Right atrium auricular region (tissue), 2 donors: ENCODE measurements around the gene VTA1. TPM values are rescaled to one million over a fixed set of nuclear protein-coding genes. Genes with fewer than 3 reads are reported as not detected.
"Not testable (repeated sequence)": the region's sequence is repeated elsewhere in the genome, so short reads cannot be mapped to it uniquely, and the experiment has no call there.

Experiments
- DNase-seq: peaks from one replicate; pipeline ENCODE4 v3.0.0-alpha.2; 2019; ENCODE audit warnings: low spot score
- H3K27ac ChIP-seq, 2 donors: fragments of 200-600 bp; sonication (generic); 1 replicate in 1 of 2; 2 replicates in 1 of 2; pipeline ENCODE4 v1.5.1; 2016 to 2019
- H3K27me3 ChIP-seq, 2 donors: fragments of 200-600 bp; sonication (generic); one replicate each; pipeline versions ENCODE4 v1.5.1 to v1.6.0; 2017 to 2019
- H3K36me3 ChIP-seq: fragments of 200-600 bp; sonication (generic); one replicate; pipeline ENCODE4 v1.5.1; 2016
- H3K4me1 ChIP-seq, 2 donors: fragments of 200-600 bp; sonication (generic); one replicate each; pipeline versions ENCODE4 v1.5.1 to v1.6.0; 2017 to 2019
- H3K4me3 ChIP-seq, 2 donors: fragments of 200-600 bp; sonication (generic); 1 replicate in 1 of 2; 2 replicates in 1 of 2; pipeline ENCODE4 v1.5.1; 2017 to 2019; ENCODE audit warnings: mild to moderate bottlenecking in 1 of 2, moderate library complexity in 1 of 2
- H3K9me3 ChIP-seq, 2 donors: fragments of 200-600 bp; sonication (generic); one replicate each; pipeline ENCODE4 v1.5.1; 2019
- total RNA-seq, 2 donors: library from RNA; depleted of rRNA; stranded (reverse); fragments of >200 nt; gene quantifications; one replicate each; pipeline ENCODE4 v1.1.0, GENCODE V29; 2016
- TF ChIP-seq, protein P1 (sequence below), 2 donors: fragments of 200-600 bp; sonication (generic); IDR thresholded peaks; one replicate each; pipeline ENCODE4 v1.5.1; 2019; ENCODE audit warnings: antibody characterized with exemption in 2 of 2

The VTA1 gene
- total RNA-seq, 2 donors from 2014 or later, result 28.2 to 36.4 TPM

DNA sequence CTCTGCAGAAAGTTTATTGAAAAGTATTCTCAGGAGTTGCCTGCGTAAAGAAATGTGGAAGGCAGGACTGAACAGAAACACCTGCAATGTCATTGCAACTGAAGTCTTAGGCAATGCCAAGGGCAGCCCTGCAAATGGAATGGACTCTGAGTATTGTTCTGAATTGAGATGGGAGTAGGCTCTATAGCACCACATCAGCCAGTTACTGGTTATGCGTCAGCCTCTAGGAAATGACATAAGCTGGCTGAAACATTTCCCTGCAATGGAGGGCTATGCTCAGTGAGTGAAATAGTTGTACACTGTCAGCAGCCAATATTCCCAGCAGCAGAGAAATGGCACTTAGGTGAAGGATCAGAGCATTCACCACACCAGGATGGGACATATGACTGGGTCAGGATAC lies 28.1 kb upstream of the VTA1 start:
- Histone ChIP-seq H3K4me3 (no peak overlapping the region), H3K27ac (no peak overlapping the region), H3K36me3 (no peaks in the 10 kb centered on the region), H3K4me1 (no peaks in the 10 kb centered on the region), H3K27me3 (no peaks in the 10 kb centered on the region), H3K9me3 (no peaks in the 10 kb centered on the region)
- TF ChIP-seq, protein P1, sequence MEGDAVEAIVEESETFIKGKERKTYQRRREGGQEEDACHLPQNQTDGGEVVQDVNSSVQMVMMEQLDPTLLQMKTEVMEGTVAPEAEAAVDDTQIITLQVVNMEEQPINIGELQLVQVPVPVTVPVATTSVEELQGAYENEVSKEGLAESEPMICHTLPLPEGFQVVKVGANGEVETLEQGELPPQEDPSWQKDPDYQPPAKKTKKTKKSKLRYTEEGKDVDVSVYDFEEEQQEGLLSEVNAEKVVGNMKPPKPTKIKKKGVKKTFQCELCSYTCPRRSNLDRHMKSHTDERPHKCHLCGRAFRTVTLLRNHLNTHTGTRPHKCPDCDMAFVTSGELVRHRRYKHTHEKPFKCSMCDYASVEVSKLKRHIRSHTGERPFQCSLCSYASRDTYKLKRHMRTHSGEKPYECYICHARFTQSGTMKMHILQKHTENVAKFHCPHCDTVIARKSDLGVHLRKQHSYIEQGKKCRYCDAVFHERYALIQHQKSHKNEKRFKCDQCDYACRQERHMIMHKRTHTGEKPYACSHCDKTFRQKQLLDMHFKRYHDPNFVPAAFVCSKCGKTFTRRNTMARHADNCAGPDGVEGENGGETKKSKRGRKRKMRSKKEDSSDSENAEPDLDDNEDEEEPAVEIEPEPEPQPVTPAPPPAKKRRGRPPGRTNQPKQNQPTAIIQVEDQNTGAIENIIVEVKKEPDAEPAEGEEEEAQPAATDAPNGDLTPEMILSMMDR (IDR thresholded peaks at IDR 0.05), result no peak
- DNase-seq, result no peak

DNA sequence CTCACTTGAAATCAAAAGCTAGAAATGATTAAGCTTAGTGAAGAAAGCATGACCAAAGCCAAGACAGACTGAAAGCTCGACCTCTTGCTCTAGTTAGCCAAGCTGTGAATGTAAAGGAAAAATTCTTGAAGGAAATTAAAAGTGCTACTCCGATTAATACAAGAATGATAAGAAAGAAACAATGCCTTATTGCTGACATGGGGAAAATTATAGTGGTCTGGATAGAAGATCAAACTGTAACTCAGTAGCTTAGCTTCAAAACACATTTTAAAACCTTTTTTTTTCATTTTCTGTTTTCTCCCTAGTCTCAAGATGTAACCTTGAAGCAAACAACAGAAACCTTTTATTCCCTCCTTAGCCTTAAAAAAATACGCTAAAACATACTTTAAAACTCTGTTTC lies 25.7 kb upstream of the VTA1 start:
- TF ChIP-seq, protein P1 (IDR thresholded peaks at IDR 0.05), result no peak
- H3K36me3 ChIP-seq, result no peaks in the 10 kb centered on the region

DNA sequence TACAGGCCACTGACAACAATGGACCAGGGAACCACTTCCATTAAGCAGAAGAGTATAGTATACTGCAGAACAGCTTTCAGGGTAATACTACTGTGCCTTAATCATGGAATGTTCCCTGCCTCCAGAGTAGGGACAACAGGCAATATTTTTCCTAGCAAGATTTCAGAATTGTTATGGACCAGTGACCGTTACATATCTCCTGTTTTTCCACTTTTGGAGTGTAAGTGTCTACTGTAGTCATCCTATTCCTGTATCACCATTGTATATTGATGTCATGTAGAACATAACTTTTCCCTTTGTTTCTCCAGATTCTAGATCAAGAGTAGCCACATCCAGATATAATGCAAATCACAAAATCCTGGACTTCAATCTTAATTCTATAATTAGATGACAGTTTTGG lies 16.2 kb upstream of the VTA1 start:
- Histone ChIP-seq H3K27me3 (no peaks in the 10 kb centered on the region), H3K27ac (no peak overlapping the region), H3K36me3 (no peaks in the 10 kb centered on the region), H3K4me3 (no peak overlapping the region), H3K4me1 (no peaks in the 10 kb centered on the region), H3K9me3 (peaks cover 0 to 9% of the 10 kb centered on the region in 2 donors)
- TF ChIP-seq, protein P1 (IDR thresholded peaks at IDR 0.05), result no peak
- no peak for DNase-seq

More for the DNA sequence above, 25.7 kb upstream of the VTA1 start:
- no peak overlapping the region for H3K27ac ChIP-seq
- no peaks in the 10 kb centered on the region for H3K9me3 ChIP-seq
- no peaks in the 10 kb centered on the region for H3K4me1 ChIP-seq
- H3K27me3 ChIP-seq, result no peaks in the 10 kb centered on the region
- no peak for DNase-seq
- no peak overlapping the region for H3K4me3 ChIP-seq

DNA sequence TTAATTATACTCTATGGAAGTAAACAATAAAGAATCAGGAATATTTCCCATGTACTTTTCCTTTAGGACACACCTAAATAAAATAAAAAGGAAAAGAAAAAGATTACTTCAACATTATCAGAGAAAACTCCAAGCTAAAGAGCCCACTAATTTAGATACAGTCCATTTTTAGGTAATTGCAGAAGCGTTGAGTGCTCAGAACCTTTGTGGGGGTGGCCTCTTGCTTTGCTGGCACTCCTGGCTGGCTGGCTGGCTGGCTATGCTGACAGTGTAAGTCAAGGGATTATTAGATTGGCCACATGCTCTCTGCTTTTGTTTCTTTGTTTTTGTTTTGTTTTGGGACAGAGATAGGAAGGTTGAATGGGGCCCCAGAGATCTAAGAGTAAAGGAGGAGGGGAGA lies 14.4 kb upstream of the VTA1 start, which contains the start of gene GJE1:
TSS of gene GJE1 (plus strand) at position 301 of the 400 bp plus-strand sequence. CDS start 234 bp downstream, outside the sequence.
- Histone ChIP-seq H3K9me3 (peaks cover 0 to 9% of the 10 kb centered on the region in 2 donors), H3K36me3 (no peaks in the 10 kb centered on the region), H3K4me1 (no peaks in the 10 kb centered on the region), H3K4me3 (no peak within 1 kb of the TSS), H3K27me3 (no peaks in the 10 kb centered on the region), H3K27ac (no peak within 1 kb of the TSS)
- TF ChIP-seq, protein P1 (IDR thresholded peaks at IDR 0.05), result no peak
- no peak for DNase-seq

DNA sequence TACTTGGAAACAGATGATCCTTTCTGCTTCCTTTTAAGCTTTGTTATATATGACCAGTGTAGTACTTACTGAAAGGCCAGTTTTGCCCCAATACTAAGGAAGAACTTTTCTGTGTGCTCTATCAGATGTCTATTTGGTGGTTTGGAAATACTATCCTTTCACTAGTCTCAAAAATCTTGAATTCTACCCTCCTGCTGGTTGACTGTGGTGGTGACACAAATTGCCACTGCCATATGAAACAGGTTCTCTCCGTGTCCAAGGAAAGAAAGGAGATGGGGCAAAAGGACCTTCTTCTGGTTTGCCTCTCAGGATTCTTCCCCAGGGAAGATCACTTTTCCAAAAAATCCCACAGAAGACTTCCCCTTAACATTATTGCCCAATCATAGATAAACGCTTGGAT lies 8.2 kb upstream of the VTA1 start:
- Histone ChIP-seq H3K4me1 (no peaks in the 10 kb centered on the region), H3K36me3 (no peaks in the 10 kb centered on the region), H3K27me3 (no peaks in the 10 kb centered on the region), H3K9me3 (no peaks in the 10 kb centered on the region), H3K4me3 (no peak overlapping the region), H3K27ac (no peak overlapping the region)
- TF ChIP-seq, protein P1 (IDR thresholded peaks at IDR 0.05), result no peak
- DNase-seq, result no peak

DNA sequence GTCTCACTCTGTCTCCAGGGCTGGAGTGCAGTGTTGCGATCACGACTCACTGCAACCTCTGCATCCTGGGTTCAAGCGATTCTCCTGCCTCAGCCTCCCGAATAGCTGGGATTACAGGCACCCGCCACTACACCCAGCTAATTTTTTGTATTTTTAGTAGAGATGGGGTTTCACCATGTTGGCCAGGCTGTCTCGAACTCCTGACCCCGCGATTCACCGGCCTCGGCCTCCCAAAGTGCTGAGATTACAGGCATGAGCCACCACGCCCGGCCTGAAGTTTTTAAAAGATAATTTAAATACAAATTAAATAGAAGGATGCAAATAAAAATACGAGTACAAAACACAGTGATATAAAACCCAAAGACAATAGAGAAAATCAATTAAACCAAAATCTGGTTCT lies 5.5 kb upstream of the VTA1 start:
- H3K36me3 ChIP-seq, H3K27ac ChIP-seq, H3K4me1 ChIP-seq, H3K4me3 ChIP-seq, H3K27me3 ChIP-seq, H3K9me3 ChIP-seq, DNase-seq: not testable (repeated sequence)
